Panc1 (cell line): ENCODE measurements around the gene ST3GAL4.

Experiments used
- CTCF ChIP-seq: fragments of 450-650 bp; IDR thresholded peaks from 2 replicates; pipeline ENCODE4 v1.5.1; 2017; ENCODE audit warnings: mild to moderate bottlenecking
- POLR2AphosphoS5 ChIP-seq: IDR thresholded peaks from 2 replicates; pipeline ENCODE4 v1.6.1; 2012; ENCODE audit warnings: mild to moderate bottlenecking, low read depth, low read length, moderate library complexity
- REST ChIP-seq, 2 experiments: IDR thresholded peaks; 2 replicates each; pipeline ENCODE4 v1.6.1; 2011 to 2012; ENCODE audit warnings: low read depth in 2 of 2, control low read depth in 1 of 2, low read length in 1 of 2, mild to moderate bottlenecking in 1 of 2, moderate library complexity in 1 of 2; ENCODE audit not compliant: insufficient read depth in 1 of 2
- TCF7L2 ChIP-seq: IDR thresholded peaks from 2 replicates; pipeline ENCODE4 v1.6.1; 2011; ENCODE audit warnings: mild to moderate bottlenecking, low read depth, low read length, inconsistent platforms

- TF ChIP-seq CTCF (no peak), REST (IDR thresholded peaks at IDR 0.05; ENCODE audit: insufficient read depth in 1 of 2, low read depth in 2 of 2, low read length in 1 of 2) (no peak), POLR2AphosphoS5 (no peak), TCF7L2 (no peak)
Measured at GRCh38 chr11:126430581-126431335, 75.3 kb downstream of the ST3GAL4 start.
